Esophagus squamous epithelium (tissue), 4 donors: ENCODE measurements around the gene CROCC.

ENCODE experiments used
- CTCF ChIP-seq, 6 experiments: fragments of 450-650 bp in 4 of 6; fragments of 200-600 bp in 2 of 6; sonication (generic) in 2 of 6; IDR thresholded peaks; one replicate each; pipeline ENCODE4 v1.5.1; 2016 to 2019; ENCODE audit warnings: antibody characterized with exemption in 6 of 6, mild to moderate bottlenecking in 4 of 6, moderate library complexity in 4 of 6
- POLR2A ChIP-seq, 4 donors: fragments of 450-650 bp; IDR thresholded peaks; one replicate each; pipeline ENCODE4 v1.6.1; 2017; ENCODE audit warnings: antibody characterized with exemption in 4 of 4, mild to moderate bottlenecking in 4 of 4, moderate library complexity in 3 of 4

GRCh38 chr1:16971341-16972188 is 49.8 kb downstream of the CROCC start:
- TF ChIP-seq POLR2A (IDR thresholded peaks at IDR 0.05), result no peak
- TF ChIP-seq CTCF (IDR thresholded peaks at IDR 0.05), result no peak
